ENCODE data around the gene SSC5D. TPM values are rescaled to one million over a fixed set of nuclear protein-coding genes. Genes with fewer than 3 reads are reported as not detected.
A peak's percentile ranks its signal among the peaks of the same experiment; 100 is the strongest.

SSC5D gene
- total and polyA plus RNA-seq, 9 of the 15 experiments (the other 6 are each of a cell fraction or from before 2014, with no cell fraction given) = 0.04 to 0.71 (median 0.14) TPM; not detected in 2

- DNase-seq (ENCODE audit: extremely low read depth in 1 of 4, low spot score in 3 of 4) = no peak
- in situ Hi-C loops (cut with MboI) = no loop called here
- TF ChIP-seq RBFOX2 (IDR thresholded peaks at IDR 0.05; ENCODE audit: low read depth, low read length) = peak; percentile 62; the same call in 1 of the 2 replicates
- TF ChIP-seq RFX5 (IDR thresholded peaks at IDR 0.05; ENCODE audit: low read depth, low read length) = no peak
- no peak for TF ChIP-seq TAF15 (IDR thresholded peaks at IDR 0.05; ENCODE audit: low read depth, low read length)
- no peak for TF ChIP-seq HDAC8 (tag; IDR thresholded peaks at IDR 0.05)
- no peak for TF ChIP-seq GABPB2 (CRISPR knock-in tag; conservative IDR thresholded peaks at IDR 0.05)
- TF ChIP-seq CBX2 (IDR thresholded peaks at IDR 0.05; ENCODE audit: insufficient read depth, low read length, poor library complexity, severe bottlenecking) = no peak
- TF ChIP-seq ILF3 (IDR thresholded peaks at IDR 0.05; ENCODE audit: borderline replicate concordance) = no peak
- TF ChIP-seq PCBP1 (IDR thresholded peaks at IDR 0.05; ENCODE audit: low read depth, low read length, poor library complexity, severe bottlenecking) = peak; percentile 41
- no peak for TF ChIP-seq SIN3B (IDR thresholded peaks at IDR 0.05; ENCODE audit: low read depth)
- TF ChIP-seq NFIX (CRISPR knock-in tag; IDR thresholded peaks at IDR 0.05; ENCODE audit: low read depth) = no peak
- no peak for TF ChIP-seq YBX1 (IDR thresholded peaks at IDR 0.05)
- TF ChIP-seq FUS (optimal IDR thresholded peaks at IDR 0.05; ENCODE audit: low read depth, low read length) = no peak
- TF ChIP-seq POLR2G (IDR thresholded peaks at IDR 0.05; ENCODE audit: low read depth, low read length) = peak; percentile 34
- no peak for TF ChIP-seq NR2C1 (IDR thresholded peaks at IDR 0.05)
- no peak for TF ChIP-seq NR2C1 (tag; IDR thresholded peaks at IDR 0.05)
- no peak for TF ChIP-seq PML (IDR thresholded peaks at IDR 0.05; ENCODE audit: low read length)
- TF ChIP-seq ZNF57 (CRISPR knock-in tag; IDR thresholded peaks at IDR 0.05) = no peak
- TF ChIP-seq HNRNPL (IDR thresholded peaks at IDR 0.05; ENCODE audit: low read depth, low read length) = no peak
- no peak for TF ChIP-seq ZNF785 (CRISPR knock-in tag; IDR thresholded peaks at IDR 0.05)
- no peak for TF ChIP-seq HCFC1 (IDR thresholded peaks at IDR 0.05; ENCODE audit: low read depth, low read length)
- no peak for TF ChIP-seq STAT5A (IDR thresholded peaks at IDR 0.05; ENCODE audit: borderline replicate concordance, low read length)
- TF ChIP-seq TBL1XR1 (IDR thresholded peaks at IDR 0.05; ENCODE audit: low read length in 2 of 2) = no peak
- no peak for TF ChIP-seq ZNF140 (CRISPR knock-in tag; IDR thresholded peaks at IDR 0.05)
- peak; percentile 35 for TF ChIP-seq RBM22 (IDR thresholded peaks at IDR 0.05; ENCODE audit: low read depth, low read length, poor library complexity, severe bottlenecking)
Measured at GRCh38 chr19:55482156-55482961, 5.9 kb upstream of the SSC5D start.

More at GRCh38 chr19:55482156-55482961, 5.9 kb upstream of the SSC5D start:
- Histone ChIP-seq H3K79me2 (ENCODE audit: control insufficient read depth, insufficient read depth, low read length) (peaks cover 31% of the 10 kb centered on the region), H3K27me3 (ENCODE audit: control insufficient read depth in 2 of 2, insufficient read depth in 2 of 2, low read length in 2 of 2) (no peaks in the 10 kb centered on the region), H3K9me1 (ENCODE audit: control insufficient read depth, insufficient read depth, low read length) (no peaks in the 10 kb centered on the region), H4K20me1 (replicated peaks; ENCODE audit: control insufficient read depth, insufficient read depth, low read length) (no peaks in the 10 kb centered on the region), H3K4me2 (ENCODE audit: insufficient read depth, low read length) (no peak overlapping the region), H3K36me3 (ENCODE audit: control insufficient read depth, insufficient read depth, low read length) (peaks cover 32% of the 10 kb centered on the region), H3K9ac (ENCODE audit: insufficient read depth in 1 of 2, low read depth in 2 of 2, low read length in 2 of 2) (no peak overlapping the region), H3K4me3 (no peak overlapping the region), H3K4me1 (replicated peaks in 1 of 2; ENCODE audit: control insufficient read depth in 2 of 2, insufficient read depth in 2 of 2, low read length in 2 of 2) (peaks cover 26 to 69% of the 10 kb centered on the region in 2 experiments), H3K27ac (ENCODE audit: extremely low read depth, low read depth, low read length) (no peak overlapping the region), H2AFZ (ENCODE audit: low read depth, low read length) (no peak overlapping the region), H3K9me3 (replicated peaks; ENCODE audit: control insufficient read depth, insufficient read depth, low read depth, low read length) (no peaks in the 10 kb centered on the region)
- POLR2A ChIA-PET = interaction anchor here (0.6 to 1.0 kb wide), 2 partner anchors 16 to 87 kb away, joined by 3 to 5 read pairs; no protein-coding TSS in a partner anchor
- WGBS (ENCODE audit: insufficient coverage, low coverage, missing lambda C conversion rate) = 97% methylated on average over 36 of the region's 83 CpGs
- BruUV-seq (replicated peaks) = no TSS peak
- intact Hi-C loops (cut with micrococcal nuclease) = no loop called here
- ATAC-seq (no peak), FAIRE-seq (no peak)
- CTCF ChIA-PET (ENCODE audit: low intra/inter-chr PET ratio) = no interaction called here
